ENCODE measurements around the gene ADAP1.

ADAP1 gene

DNA sequence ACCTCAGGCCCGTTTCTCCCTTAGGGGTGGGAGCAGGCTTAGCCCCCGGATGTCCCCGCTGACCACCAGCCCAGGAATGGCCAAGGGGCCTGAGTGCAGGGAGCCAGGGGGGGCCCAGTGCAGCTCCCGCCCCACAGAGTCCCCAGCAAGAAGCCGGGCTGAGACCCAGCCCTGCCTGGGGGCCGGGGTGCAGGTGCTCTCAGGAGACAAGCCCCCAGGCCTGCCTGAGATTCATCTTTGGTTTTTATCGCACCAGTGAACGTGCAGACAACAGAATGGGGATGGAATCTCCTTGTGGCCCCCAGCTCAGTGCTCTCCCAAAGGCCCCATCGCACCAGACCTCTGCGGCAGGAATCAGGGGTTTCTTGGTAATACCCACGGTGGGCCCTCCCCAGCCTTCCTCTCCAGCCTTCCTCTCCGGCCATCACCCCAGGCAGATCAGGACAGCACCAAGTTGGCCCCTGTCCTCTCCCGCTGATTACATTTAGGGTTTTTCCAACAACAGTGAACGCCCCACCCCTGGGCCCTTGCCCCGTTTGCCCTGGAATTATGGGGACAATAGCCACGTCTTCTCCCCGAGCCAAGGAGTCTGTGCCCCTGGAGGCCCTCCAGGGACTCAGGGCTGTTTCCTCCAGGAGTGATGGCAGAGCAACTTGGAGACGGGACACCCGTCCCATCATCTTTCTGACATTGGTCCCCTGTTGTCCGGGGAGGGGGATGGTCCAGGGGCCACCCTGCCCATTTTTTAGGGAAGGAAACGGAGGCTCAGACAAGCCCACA, 22.4 kb downstream of the ADAP1 start:
- H3K79me2 ChIP-seq (ENCODE audit: insufficient read depth, low read length): no peaks in the 10 kb centered on the region
- no peaks in the 10 kb centered on the region for H4K20me1 ChIP-seq (ENCODE audit: insufficient read depth, low read length, poor library complexity, severe bottlenecking)
- H3K36me3 ChIP-seq (ENCODE audit: insufficient read depth, low read length): no peaks in the 10 kb centered on the region
- no peaks in the 10 kb centered on the region for H3K4me1 ChIP-seq (ENCODE audit: insufficient read depth, low read length, poor library complexity, severe bottlenecking)
- H3K9me3 ChIP-seq (ENCODE audit: insufficient read depth, low read depth, low read length): no peaks in the 10 kb centered on the region
- H3K4me3 ChIP-seq (ENCODE audit: low read length, poor library complexity, severe bottlenecking): no peak overlapping the region
- H3K9me2 ChIP-seq (replicated peaks; ENCODE audit: low read depth, low read length): no peaks in the 10 kb centered on the region
- no peak overlapping the region for H3K4me2 ChIP-seq (ENCODE audit: low read depth, low read length, poor library complexity, severe bottlenecking)
- no peaks in the 10 kb centered on the region for H3F3A ChIP-seq (ENCODE audit: low read depth)
- no peaks in the 10 kb centered on the region for H3K27me3 ChIP-seq (ENCODE audit: insufficient read depth, low read length, poor library complexity, severe bottlenecking)
- TF ChIP-seq, protein P1, sequence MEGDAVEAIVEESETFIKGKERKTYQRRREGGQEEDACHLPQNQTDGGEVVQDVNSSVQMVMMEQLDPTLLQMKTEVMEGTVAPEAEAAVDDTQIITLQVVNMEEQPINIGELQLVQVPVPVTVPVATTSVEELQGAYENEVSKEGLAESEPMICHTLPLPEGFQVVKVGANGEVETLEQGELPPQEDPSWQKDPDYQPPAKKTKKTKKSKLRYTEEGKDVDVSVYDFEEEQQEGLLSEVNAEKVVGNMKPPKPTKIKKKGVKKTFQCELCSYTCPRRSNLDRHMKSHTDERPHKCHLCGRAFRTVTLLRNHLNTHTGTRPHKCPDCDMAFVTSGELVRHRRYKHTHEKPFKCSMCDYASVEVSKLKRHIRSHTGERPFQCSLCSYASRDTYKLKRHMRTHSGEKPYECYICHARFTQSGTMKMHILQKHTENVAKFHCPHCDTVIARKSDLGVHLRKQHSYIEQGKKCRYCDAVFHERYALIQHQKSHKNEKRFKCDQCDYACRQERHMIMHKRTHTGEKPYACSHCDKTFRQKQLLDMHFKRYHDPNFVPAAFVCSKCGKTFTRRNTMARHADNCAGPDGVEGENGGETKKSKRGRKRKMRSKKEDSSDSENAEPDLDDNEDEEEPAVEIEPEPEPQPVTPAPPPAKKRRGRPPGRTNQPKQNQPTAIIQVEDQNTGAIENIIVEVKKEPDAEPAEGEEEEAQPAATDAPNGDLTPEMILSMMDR (conservative IDR thresholded peaks at IDR 0.05; ENCODE audit: low read length): no peak
- TF ChIP-seq EZH2phosphoT487 (IDR thresholded peaks at IDR 0.05; ENCODE audit: borderline replicate concordance): no peak
- H2AFZ ChIP-seq (ENCODE audit: low read length): no peak overlapping the region
- no peak overlapping the region for H3K9ac ChIP-seq (ENCODE audit: low read depth, low read length, poor library complexity, severe bottlenecking)

DNA sequence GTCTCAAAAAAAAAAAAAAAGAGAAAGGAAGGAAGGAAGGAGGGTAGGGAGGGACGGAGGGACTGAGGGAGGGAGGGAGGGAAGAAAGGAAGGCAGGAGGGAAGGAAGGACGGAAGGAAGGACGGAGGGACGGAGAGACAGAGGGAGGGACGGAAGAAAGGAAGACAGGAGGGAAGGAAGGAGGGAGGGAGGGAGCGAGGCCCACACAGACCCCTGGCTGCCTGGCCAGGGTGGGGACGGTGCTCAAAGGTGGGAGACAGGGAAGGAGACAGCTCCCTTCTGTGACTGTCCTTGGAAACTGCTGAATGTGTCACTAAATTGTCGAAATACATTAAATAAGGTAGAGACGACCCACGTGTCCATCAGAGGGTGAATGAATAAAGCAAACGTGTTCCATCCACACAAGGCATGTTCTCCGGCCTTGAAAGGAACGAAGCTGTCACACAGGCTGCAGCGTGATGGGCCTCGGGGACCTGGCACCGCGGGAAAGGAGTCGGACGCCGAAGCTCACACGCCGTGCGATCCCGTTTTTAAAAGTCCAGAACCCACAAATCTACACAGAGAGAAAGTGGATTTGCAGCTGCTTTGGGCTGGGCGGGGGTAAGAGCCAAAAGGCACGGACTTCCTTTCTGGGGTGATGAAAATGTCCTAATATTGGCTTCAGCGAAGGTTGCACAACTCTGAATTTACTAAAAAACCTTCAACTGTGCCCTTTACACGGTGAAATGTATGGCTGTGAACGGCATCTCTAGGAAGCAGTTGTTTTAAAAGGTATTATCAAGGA, 23.3 kb downstream of the ADAP1 start:
- Histone ChIP-seq H3K9me3 (ENCODE audit: insufficient read depth, low read depth, low read length) (no peaks in the 10 kb centered on the region), H4K20me1 (ENCODE audit: insufficient read depth, low read length, poor library complexity, severe bottlenecking) (no peaks in the 10 kb centered on the region), H3K36me3 (ENCODE audit: insufficient read depth, low read length) (no peaks in the 10 kb centered on the region), H3K4me3 (ENCODE audit: low read length, poor library complexity, severe bottlenecking) (no peak overlapping the region), H3K9ac (ENCODE audit: low read depth, low read length, poor library complexity, severe bottlenecking) (no peak overlapping the region), H3K4me2 (ENCODE audit: low read depth, low read length, poor library complexity, severe bottlenecking) (no peak overlapping the region), H3F3A (ENCODE audit: low read depth) (no peaks in the 10 kb centered on the region), H2AFZ (ENCODE audit: low read length) (no peak overlapping the region), H3K79me2 (ENCODE audit: insufficient read depth, low read length) (no peaks in the 10 kb centered on the region), H3K4me1 (ENCODE audit: insufficient read depth, low read length, poor library complexity, severe bottlenecking) (no peaks in the 10 kb centered on the region), H3K9me2 (replicated peaks; ENCODE audit: low read depth, low read length) (no peaks in the 10 kb centered on the region), H3K27me3 (ENCODE audit: insufficient read depth, low read length, poor library complexity, severe bottlenecking) (no peaks in the 10 kb centered on the region)
- TF ChIP-seq EZH2phosphoT487 (IDR thresholded peaks at IDR 0.05; ENCODE audit: borderline replicate concordance): no peak
- TF ChIP-seq, protein P1 (conservative IDR thresholded peaks at IDR 0.05; ENCODE audit: low read length): no peak

DNA sequence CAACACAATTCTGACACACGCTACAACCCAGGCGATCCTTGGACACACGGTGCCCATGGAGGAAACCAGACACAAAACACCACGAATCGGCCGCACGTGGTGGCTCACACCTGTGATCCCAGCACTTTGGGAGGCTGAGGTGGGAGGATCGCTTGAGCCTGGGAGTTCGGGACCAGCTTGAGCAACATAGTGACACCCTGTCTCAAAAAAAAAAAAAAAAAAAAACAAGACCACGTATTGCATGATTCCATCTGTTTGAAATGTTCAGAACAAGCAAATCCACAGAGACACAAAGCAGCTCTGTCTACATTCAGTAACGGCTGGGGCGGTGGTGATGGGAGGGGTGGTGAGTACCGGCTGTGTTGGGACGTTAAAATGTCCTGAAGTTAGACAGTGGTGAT, 25.2 kb downstream of the ADAP1 start:
- Histone ChIP-seq H3K27me3 (ENCODE audit: insufficient read depth, low read length, poor library complexity, severe bottlenecking) (no peaks in the 10 kb centered on the region), H3K36me3 (ENCODE audit: insufficient read depth, low read length) (no peaks in the 10 kb centered on the region), H3K9me2 (replicated peaks; ENCODE audit: low read depth, low read length) (no peaks in the 10 kb centered on the region), H3K4me2 (ENCODE audit: low read depth, low read length, poor library complexity, severe bottlenecking) (no peak overlapping the region), H2AFZ (ENCODE audit: low read length) (no peak overlapping the region), H3K9ac (ENCODE audit: low read depth, low read length, poor library complexity, severe bottlenecking) (no peak overlapping the region), H3K4me1 (ENCODE audit: insufficient read depth, low read length, poor library complexity, severe bottlenecking) (peaks cover 7% of the 10 kb centered on the region), H4K20me1 (ENCODE audit: insufficient read depth, low read length, poor library complexity, severe bottlenecking) (no peaks in the 10 kb centered on the region), H3K79me2 (ENCODE audit: insufficient read depth, low read length) (no peaks in the 10 kb centered on the region), H3F3A (ENCODE audit: low read depth) (no peaks in the 10 kb centered on the region), H3K4me3 (ENCODE audit: low read length, poor library complexity, severe bottlenecking) (no peak overlapping the region), H3K9me3 (ENCODE audit: insufficient read depth, low read depth, low read length) (no peaks in the 10 kb centered on the region)
- TF ChIP-seq EZH2phosphoT487 (IDR thresholded peaks at IDR 0.05; ENCODE audit: borderline replicate concordance): no peak
- TF ChIP-seq, protein P1 (conservative IDR thresholded peaks at IDR 0.05; ENCODE audit: low read length): no peak

All from Loucy (cell line).